SK-N-MC (cell line): ENCODE measurements around the gene LRMDA.

Experiments
- DNase-seq: peaks from one replicate; pipeline ENCODE4 v3.0.0-alpha.2; 2011; ENCODE audit warnings: low read depth, low spot score
- H3K27ac ChIP-seq: fragments of 200-600 bp; sonication (generic); 2 replicates; pipeline ENCODE4 v1.5.1; 2016; ENCODE audit warnings: mixed run types
- H3K36me3 ChIP-seq: fragments of 200-600 bp; sonication (generic); 2 replicates; pipeline ENCODE4 v1.6.1; 2017; ENCODE audit warnings: antibody characterized with exemption, low read length, mixed read lengths; ENCODE audit not compliant: insufficient read depth
- H3K4me3 ChIP-seq: fragments of 200-600 bp; sonication (generic); 2 replicates; pipeline ENCODE4 v1.5.1; 2016
- H3K9ac ChIP-seq: fragments of 200-600 bp; sonication (generic); 2 replicates; pipeline ENCODE4 v1.8.0; 2017; ENCODE audit warnings: mixed run types, mixed read lengths; ENCODE audit not compliant: insufficient read length
- H3K9me3 ChIP-seq: fragments of 200-600 bp; sonication (generic); 2 replicates; pipeline ENCODE4 v1.6.1; 2017; ENCODE audit warnings: low read depth, mild to moderate bottlenecking, antibody characterized with exemption, low read length, moderate library complexity, mixed read lengths
- EZH2 ChIP-seq: fragments of 200-600 bp; sonication (generic); IDR thresholded peaks from one replicate; pipeline ENCODE4 v1.6.1; 2017; ENCODE audit warnings: antibody characterized with exemption
- FOXP2 ChIP-seq: optimal IDR thresholded peaks from 2 replicates; pipeline ENCODE3; 2011; ENCODE audit warnings: mild to moderate bottlenecking, moderate library complexity; ENCODE audit not compliant: insufficient read depth; ENCODE audit errors: extremely low read length, control extremely low read depth
- POLR2AphosphoS5 ChIP-seq: IDR thresholded peaks from 2 replicates; pipeline ENCODE4 v1.6.1; 2012; ENCODE audit warnings: mild to moderate bottlenecking, low read depth, low read length, borderline replicate concordance

Gene LRMDA

GRCh38 chr10:76453997-76454396 is 1022.6 kb downstream of the LRMDA start:
- H3K9ac ChIP-seq = no peak overlapping the region
- no peak for TF ChIP-seq FOXP2
- TF ChIP-seq POLR2AphosphoS5 = no peak
- no peak for TF ChIP-seq EZH2
- no peak for DNase-seq
- no peaks in the 10 kb centered on the region for H3K9me3 ChIP-seq
- no peak overlapping the region for H3K4me3 ChIP-seq
- no peak overlapping the region for H3K27ac ChIP-seq
- H3K36me3 ChIP-seq = no peaks in the 10 kb centered on the region

GRCh38 chr10:76454506-76455140 is 1023.2 kb downstream of the LRMDA start:
- Histone ChIP-seq H3K36me3 (no peaks in the 10 kb centered on the region), H3K9ac (no peak overlapping the region), H3K9me3 (no peaks in the 10 kb centered on the region), H3K27ac (no peak overlapping the region), H3K4me3 (no peak overlapping the region)
- DNase-seq = no peak
- TF ChIP-seq FOXP2 (no peak), EZH2 (no peak), POLR2AphosphoS5 (no peak)

GRCh38 chr10:76456197-76456596 is 1024.8 kb downstream of the LRMDA start:
- Histone ChIP-seq H3K9me3 (no peaks in the 10 kb centered on the region), H3K4me3 (no peak overlapping the region), H3K36me3 (no peaks in the 10 kb centered on the region), H3K9ac (no peak overlapping the region), H3K27ac (no peak overlapping the region)
- TF ChIP-seq EZH2 (no peak), FOXP2 (no peak), POLR2AphosphoS5 (no peak)
- no peak for DNase-seq

GRCh38 chr10:76459016-76459730 is 1027.7 kb downstream of the LRMDA start:
- Histone ChIP-seq H3K36me3 (no peaks in the 10 kb centered on the region), H3K9me3 (no peaks in the 10 kb centered on the region), H3K4me3 (no peak overlapping the region), H3K27ac (no peak overlapping the region), H3K9ac (no peak overlapping the region)
- DNase-seq = no peak
- TF ChIP-seq FOXP2 (no peak), POLR2AphosphoS5 (no peak), EZH2 (no peak)

- TF ChIP-seq POLR2AphosphoS5 = no peak
- no peak for TF ChIP-seq FOXP2
- TF ChIP-seq EZH2 = no peak
Measured at GRCh38 chr10:76461024-76461423, 1029.6 kb downstream of the LRMDA start.

GRCh38 chr10:76463111-76463510 is 1031.7 kb downstream of the LRMDA start:
- Histone ChIP-seq H3K27ac (no peak overlapping the region), H3K4me3 (no peak overlapping the region), H3K9me3 (no peaks in the 10 kb centered on the region), H3K9ac (no peak overlapping the region), H3K36me3 (no peaks in the 10 kb centered on the region)
- no peak for TF ChIP-seq EZH2
- no peak for TF ChIP-seq FOXP2
- no peak for TF ChIP-seq POLR2AphosphoS5
- no peak for DNase-seq

More at GRCh38 chr10:76461024-76461423, 1029.6 kb downstream of the LRMDA start:
- no peaks in the 10 kb centered on the region for H3K36me3 ChIP-seq
- no peak overlapping the region for H3K9ac ChIP-seq
- H3K27ac ChIP-seq = no peak overlapping the region
- no peaks in the 10 kb centered on the region for H3K9me3 ChIP-seq
- DNase-seq = no peak
- no peak overlapping the region for H3K4me3 ChIP-seq

GRCh38 chr10:76466836-76467503 is 1035.5 kb downstream of the LRMDA start:
- H3K9ac ChIP-seq = no peak overlapping the region
- no peaks in the 10 kb centered on the region for H3K36me3 ChIP-seq
- no peak overlapping the region for H3K4me3 ChIP-seq
- no peaks in the 10 kb centered on the region for H3K9me3 ChIP-seq
- H3K27ac ChIP-seq = no peak overlapping the region
- no peak for DNase-seq
- TF ChIP-seq FOXP2 (no peak), POLR2AphosphoS5 (no peak), EZH2 (no peak)

- H3K9me3 ChIP-seq = no peaks in the 10 kb centered on the region
- TF ChIP-seq FOXP2 (no peak), POLR2AphosphoS5 (no peak), EZH2 (no peak)
- H3K4me3 ChIP-seq = no peak overlapping the region
- H3K27ac ChIP-seq = no peak overlapping the region
- H3K36me3 ChIP-seq = no peaks in the 10 kb centered on the region
- no peak overlapping the region for H3K9ac ChIP-seq
- DNase-seq = no peak
Measured at GRCh38 chr10:76469675-76470074, 1038.3 kb downstream of the LRMDA start.
